K562 (cell line): ENCODE results near the gene SCPEP1. TPM values are rescaled to one million over a fixed set of nuclear protein-coding genes. Genes with fewer than 3 reads are reported as not detected.

Experiments
- ATAC-seq: fragments of 200-7000 bp; cut with Tn5 transposase; 3 replicates; pipeline ENCODE4 v1.9.1; 2020; ENCODE audit warnings: moderate library complexity
- BruUV-seq: library from RNA; stranded (reverse); fragments of 400-500 nt; replicated peaks from 2 replicates; lab custom pipeline; 2021; lab: Mats Ljungman, UMichigan
- CTCF ChIA-PET: fragments of 300-600 bp; formaldehyde crosslinking; extraction: SDS; loops from one replicate; lab custom pipeline; 2021; ENCODE audit warnings: low intra/inter-chr PET ratio; lab: Yijun Ruan, JAX
- POLR2A ChIA-PET: fragments of 300-600, 350-650 bp; sonication (Branson Sonifier 250); formaldehyde crosslinking; extraction: SDS; loops from one replicate; lab custom pipeline; 2021; ENCODE audit warnings: antibody characterized with exemption, inconsistent platforms; lab: Yijun Ruan, JAX
- DNase-seq, 4 experiments: peaks; one replicate each; pipeline versions ENCODE4 v3.0.0 to v3.0.0-alpha.2; 2011 to 2018; ENCODE audit warnings: low spot score in 3 of 4, mixed read lengths in 3 of 4; ENCODE audit errors: extremely low read depth in 1 of 4
- FAIRE-seq: peaks from 2 replicates; lab custom pipeline; 2011; peaks lifted over from hg19 to GRCh38; lab: Jason Lieb, UNC
- H2AFZ ChIP-seq: 2 replicates; pipeline ENCODE4 v1.6.0; 2011; ENCODE audit warnings: low read depth, low read length, control low read depth, inconsistent platforms
- H3K27ac ChIP-seq: fragments of 200-600 bp; 3 replicates; pipeline ENCODE4 v1.8.0; 2011; ENCODE audit warnings: low read depth, mild to moderate bottlenecking, control low read depth, inconsistent platforms, low read length, moderate library complexity, mixed read lengths; ENCODE audit errors: extremely low read depth
- H3K27me3 ChIP-seq, 2 experiments: fragments of 300-600 bp in 1 of 2; 2 replicates in 1 of 2; 3 replicates in 1 of 2; pipeline versions ENCODE4 v1.6.0 to v1.8.0; 2011; ENCODE audit warnings: inconsistent platforms in 2 of 2, low read length in 2 of 2, mild to moderate bottlenecking in 1 of 2, mixed read lengths in 1 of 2, moderate library complexity in 1 of 2; ENCODE audit not compliant: control insufficient read depth in 2 of 2, insufficient read depth in 2 of 2
- H3K36me3 ChIP-seq: fragments of 300-600 bp; 3 replicates; pipeline ENCODE4 v1.8.0; 2011; ENCODE audit warnings: mild to moderate bottlenecking, low read length, inconsistent platforms; ENCODE audit not compliant: control insufficient read depth, insufficient read depth
- H3K4me1 ChIP-seq, 2 experiments: fragments of 200-600 bp in 1 of 2; replicated peaks in 1 of 2; 2 replicates in 1 of 2; 3 replicates in 1 of 2; pipeline versions ENCODE4 v1.5.1 to v1.8.0; 2011; ENCODE audit warnings: inconsistent platforms in 2 of 2, low read length in 2 of 2, mild to moderate bottlenecking in 1 of 2, mixed read lengths in 1 of 2, moderate library complexity in 1 of 2; ENCODE audit not compliant: control insufficient read depth in 2 of 2, insufficient read depth in 2 of 2
- H3K4me2 ChIP-seq: 2 replicates; pipeline ENCODE4 v1.6.1; 2011; ENCODE audit warnings: low read length, control low read depth, inconsistent platforms, mixed read lengths; ENCODE audit not compliant: insufficient read depth
- H3K4me3 ChIP-seq: fragments of 200-600 bp; sonication (generic), shearing (Covaris generic); 2 replicates; pipeline ENCODE4 v1.5.1; 2016; ENCODE audit warnings: control low read depth, inconsistent platforms
- H3K79me2 ChIP-seq: fragments of 200-600 bp; 3 replicates; pipeline ENCODE4 v1.8.0; 2011; ENCODE audit warnings: low read length, inconsistent platforms; ENCODE audit not compliant: control insufficient read depth, insufficient read depth
- H3K9ac ChIP-seq, 2 experiments: 2 replicates each; pipeline versions ENCODE4 v1.6.0 to v1.6.1; 2011; ENCODE audit warnings: low read depth in 2 of 2, low read length in 2 of 2, control low read depth in 1 of 2, inconsistent platforms in 1 of 2, mild to moderate bottlenecking in 1 of 2, mixed read lengths in 1 of 2; ENCODE audit not compliant: insufficient read depth in 1 of 2
- H3K9me1 ChIP-seq: one replicate; pipeline ENCODE4 v1.6.0; 2011; ENCODE audit warnings: inconsistent platforms, mild to moderate bottlenecking, low read length, moderate library complexity; ENCODE audit not compliant: control insufficient read depth, insufficient read depth
- H3K9me3 ChIP-seq: replicated peaks from 2 replicates; pipeline ENCODE4 v1.5.1; 2011; ENCODE audit warnings: low read depth, low read length, inconsistent platforms; ENCODE audit not compliant: control insufficient read depth, insufficient read depth
- H4K20me1 ChIP-seq: replicated peaks from 2 replicates; pipeline ENCODE4 v1.6.1; 2011; ENCODE audit warnings: low read length, inconsistent platforms, mixed read lengths; ENCODE audit not compliant: control insufficient read depth, insufficient read depth
- ARHGAP35 ChIP-seq: fragments of 450-650 bp; IDR thresholded peaks from 2 replicates; pipeline ENCODE4 v1.6.1; 2018; ENCODE audit not compliant: partially characterized antibody
- BACH1 ChIP-seq: fragments of 200-800 bp; sonication (Bioruptor generic); IDR thresholded peaks from 2 replicates; pipeline ENCODE4 v1.6.1; 2016; ENCODE audit warnings: missing genetic modification characterization, missing compliant biosample characterization
- E2F4 ChIP-seq: sonication (generic); formaldehyde crosslinking; IDR thresholded peaks from 2 replicates; pipeline ENCODE4 v1.8.0; 2022; ENCODE audit warnings: mild to moderate bottlenecking, low read depth, missing genetic modification reagents
- ETV1 ChIP-seq: fragments of 450-650 bp; conservative IDR thresholded peaks from 2 replicates; pipeline ENCODE4 v1.6.1; 2016; ENCODE audit warnings: missing genetic modification characterization, control low read depth, low read depth, missing compliant biosample characterization
- FOXP1 ChIP-seq: sonication (generic); formaldehyde crosslinking; IDR thresholded peaks from 2 replicates; pipeline ENCODE4 v1.8.0; 2022; ENCODE audit warnings: mild to moderate bottlenecking, missing genetic modification reagents
- HIVEP1 ChIP-seq: fragments of 250-450 bp; sonication (Bioruptor Pico); IDR thresholded peaks from 2 replicates; pipeline ENCODE4 v1.4.0; 2020; ENCODE audit warnings: mild to moderate bottlenecking
- HOMEZ ChIP-seq: fragments of 250-450 bp; sonication (Bioruptor Pico); IDR thresholded peaks from 2 replicates; pipeline ENCODE4 v1.4.0; 2020; ENCODE audit warnings: mild to moderate bottlenecking, moderate library complexity
- HOXB6 ChIP-seq: fragments of 250-450 bp; sonication (Bioruptor Pico); IDR thresholded peaks from 2 replicates; pipeline ENCODE4 v1.5.1; 2022; ENCODE audit warnings: mild to moderate bottlenecking, borderline replicate concordance
- KLF6 ChIP-seq: fragments of 250-450 bp; sonication (Bioruptor Pico); IDR thresholded peaks from 2 replicates; pipeline ENCODE4 v1.4.0; 2020; ENCODE audit warnings: mild to moderate bottlenecking, moderate library complexity, borderline replicate concordance
- MAZ ChIP-seq, 2 experiments: fragments of 450-650 bp in 1 of 2; sonication (generic) in 1 of 2; formaldehyde crosslinking; IDR thresholded peaks in 1 of 2; conservative IDR thresholded peaks in 1 of 2; 2 replicates each; pipeline versions ENCODE4 v1.4.0 to v1.5.0; 2020; ENCODE audit warnings: mild to moderate bottlenecking in 1 of 2, missing genetic modification reagents in 1 of 2
- MEF2D ChIP-seq: conservative IDR thresholded peaks from 2 replicates; pipeline ENCODE4 v1.6.1; 2016; ENCODE audit warnings: low read depth, missing genetic modification characterization, missing compliant biosample characterization
- NR1H2 ChIP-seq: sonication (generic); formaldehyde crosslinking; IDR thresholded peaks from 2 replicates; pipeline ENCODE4 v1.4.0; 2020; ENCODE audit warnings: mild to moderate bottlenecking, missing genetic modification reagents
- SNAPC5 ChIP-seq: fragments of 250-450 bp; sonication (Bioruptor Pico); IDR thresholded peaks from 2 replicates; pipeline ENCODE4 v1.8.0; 2021; ENCODE audit warnings: moderate library complexity, mild to moderate bottlenecking, inconsistent platforms
- TCF7L2 ChIP-seq: fragments of 150-350 bp; IDR thresholded peaks from 2 replicates; pipeline ENCODE4 v1.6.1; 2016; ENCODE audit warnings: low read depth, mild to moderate bottlenecking, low read length, moderate library complexity
- ZBTB8A ChIP-seq: fragments of 450-650 bp; IDR thresholded peaks from 2 replicates; pipeline ENCODE4 v1.6.1; 2018; ENCODE audit warnings: mild to moderate bottlenecking, moderate library complexity; ENCODE audit not compliant: partially characterized antibody
- WGBS: fragments of 100-300 bp; shearing (Covaris generic); methylation state at CpG from one replicate; pipeline ENCODE4 v1.1.6; 2016; ENCODE audit warnings: low coverage, mixed read lengths; ENCODE audit not compliant: insufficient coverage; ENCODE audit errors: missing lambda C conversion rate; 5-methylcytosine and 5-hydroxymethylcytosine counted together
- in situ Hi-C: fragments of 300-500 bp; cut with MboI; formaldehyde crosslinking; loops from 4 replicates; pipeline ENCODE4 v1.15.0; 2018; ENCODE audit warnings: inconsistent platforms, mixed read lengths
- intact Hi-C: fragments of 100-400 bp; cut with micrococcal nuclease; formaldehyde crosslinking; loops from 2 replicates; pipeline ENCODE4 v1.14.2; 2022
- polyA plus RNA-seq, 8 experiments: library from polyadenylated mRNA; depleted of rRNA in 4 of 8; stranded (reverse) in 5 of 8; unstranded in 3 of 8; fragments of >200 nt; fragmentation: Nextera tagmentation in 2 of 8; fragmentation: Illumina TruSeq in 1 of 8; extraction: Ambion mirVana in 2 of 8; extraction: Trizol in 1 of 8; gene quantifications; 2 replicates each; pipeline versions ENCODE4 v1.2.1 to v1.2.3, GENCODE V29; 2011 to 2014; ENCODE audit warnings: inconsistent platforms in 1 of 8, missing spikeins in 1 of 8
- total RNA-seq, 7 experiments: library from RNA; depleted of rRNA in 6 of 7; stranded (reverse); fragments of >200 nt in 6 of 7; fragmentation: Illumina TruSeq in 2 of 7; extraction: Trizol in 2 of 7; gene quantifications; 2 replicates each; pipeline versions ENCODE4 v1.2.1 to v1.2.3, GENCODE V29; 2011 to 2021; ENCODE audit warnings: low replicate concordance in 1 of 7

The SCPEP1 gene
- total and polyA plus RNA-seq, 9 of the 15 experiments (the other 6 are each of a cell fraction or from before 2014, with no cell fraction given) = 5.1 to 14.8 (median 7.2) TPM

GRCh38 chr17:57033296-57033695 lies 55.4 kb downstream of the SCPEP1 start:
- H3K36me3 ChIP-seq = no peaks in the 10 kb centered on the region
- ATAC-seq (no peak), FAIRE-seq (no peak), DNase-seq (no peak)
- CTCF ChIA-PET = no interaction called here
- H3K4me2 ChIP-seq = no peak overlapping the region
- H2AFZ ChIP-seq = 0 out of 2 replicates have a peak overlapping the region, but pooled peaks have one; percentile 19
- intact Hi-C loops = no loop called here
- H3K9ac ChIP-seq = no peak overlapping the region
- no peaks in the 10 kb centered on the region for H4K20me1 ChIP-seq
- in situ Hi-C loops = no loop called here
- TF ChIP-seq ZBTB8A (no peak), BACH1 (tag) (no peak), HOXB6 (CRISPR knock-in tag) (no peak), ARHGAP35 (no peak), MEF2D (tag) (no peak), ETV1 (tag) (no peak), TCF7L2 (no peak), E2F4 (CRISPR knock-in tag) (no peak), MAZ (CRISPR knock-in tag; conservative IDR thresholded peaks at IDR 0.05 in 1 of 2, IDR thresholded peaks at IDR 0.05 in 1 of 2) (no peak), HOMEZ (no peak), NR1H2 (CRISPR knock-in tag) (no peak), HIVEP1 (CRISPR knock-in tag) (no peak), SNAPC5 (CRISPR knock-in tag) (no peak), FOXP1 (CRISPR knock-in tag) (no peak), KLF6 (CRISPR knock-in tag) (no peak)
- no peak overlapping the region for H3K27ac ChIP-seq
- 36% methylated on average over 3 of the region's 3 CpGs for WGBS
- H3K9me1 ChIP-seq = no peaks in the 10 kb centered on the region
- H3K4me3 ChIP-seq = no peak overlapping the region
- no TSS peak for BruUV-seq
- peaks cover 3% of the 10 kb centered on the region in 2 experiments; a peak in 2 of 5 replicates for H3K4me1 ChIP-seq
- H3K27me3 ChIP-seq = peaks cover 0 to 5% of the 10 kb centered on the region in 2 experiments; a peak in 1 of 5 replicates
- H3K79me2 ChIP-seq = no peaks in the 10 kb centered on the region
- H3K9me3 ChIP-seq = no peaks in the 10 kb centered on the region; the same call in 1 of the 2 replicates
- POLR2A ChIA-PET = interaction anchor here (1.3 kb wide), 1 partner anchor 55 kb away, joined by 4 read pairs; the partner anchor contains the start of gene SCPEP1
